Fibroblast of lung (primary cell): ENCODE measurements around the gene PTGES3.

Experiments used
- CTCF ChIP-seq, 2 donors: IDR thresholded peaks in 1 of 2; conservative IDR thresholded peaks in 1 of 2; 1 replicate in 1 of 2; 2 replicates in 1 of 2; pipeline ENCODE4 v1.5.1; 2011 to 2012; ENCODE audit warnings: low read length in 2 of 2, control low read depth in 1 of 2, inconsistent platforms in 1 of 2, low read depth in 1 of 2, mild to moderate bottlenecking in 1 of 2
- EZH2 ChIP-seq: IDR thresholded peaks from 2 replicates; pipeline ENCODE4 v1.5.1; 2012; ENCODE audit warnings: low read length, control low read depth, mild to moderate bottlenecking; ENCODE audit errors: missing control alignments

- no peak for TF ChIP-seq CTCF (conservative IDR thresholded peaks at IDR 0.05 in 1 of 2, IDR thresholded peaks at IDR 0.05 in 1 of 2; ENCODE audit: low read depth in 1 of 2, low read length in 2 of 2)
- TF ChIP-seq EZH2: no peak
These were observed 73.5 kb downstream of the PTGES3 start for GRCh38 chr12:56614627-56615026.
